Neural progenitor cell (in vitro differentiated cells): Measurements from ENCODE around the gene ARMC9. TPM values are rescaled to one million over a fixed set of nuclear protein-coding genes. Genes with fewer than 3 reads are reported as not detected.

Source experiments
- DNase-seq: peaks from one replicate; pipeline ENCODE4 v3.0.0-alpha.2; 2016; ENCODE audit warnings: low spot score
- H2AFZ ChIP-seq: fragments of 200-600 bp; sonication (generic); replicated peaks from 2 replicates; pipeline ENCODE4 v1.6.1; 2016; ENCODE audit warnings: antibody characterized with exemption
- H3F3A ChIP-seq: fragments of 200-600 bp; sonication (generic); 2 replicates; pipeline ENCODE4 v1.6.1; 2016; ENCODE audit warnings: antibody characterized with exemption, low read depth
- H3K27ac ChIP-seq: fragments of 200-600 bp; sonication (generic); 2 replicates; pipeline ENCODE4 v1.5.1; 2016; ENCODE audit warnings: mild to moderate bottlenecking
- H3K27me3 ChIP-seq: fragments of 200-600 bp; sonication (generic); 2 replicates; pipeline ENCODE4 v1.6.1; 2016; ENCODE audit warnings: mild to moderate bottlenecking, moderate library complexity
- H3K36me3 ChIP-seq: fragments of 200-600 bp; sonication (generic); 2 replicates; pipeline ENCODE4 v1.5.1; 2016
- H3K4me1 ChIP-seq: fragments of 200-600 bp; sonication (generic); 2 replicates; pipeline ENCODE4 v1.6.1; 2016; ENCODE audit warnings: mixed run types
- H3K4me2 ChIP-seq: fragments of 200-600 bp; sonication (generic); 2 replicates; pipeline ENCODE4 v1.6.1; 2016
- H3K4me3 ChIP-seq: fragments of 200-600 bp; sonication (generic); 2 replicates; pipeline ENCODE4 v1.5.1; 2016
- H3K79me2 ChIP-seq: fragments of 200-600 bp; sonication (generic); 2 replicates; pipeline ENCODE4 v1.6.1; 2016; ENCODE audit warnings: low read depth
- H3K9ac ChIP-seq: fragments of 200-600 bp; sonication (generic); 2 replicates; pipeline ENCODE4 v1.6.1; 2016
- H3K9me3 ChIP-seq: fragments of 200-600 bp; sonication (generic); 2 replicates; pipeline ENCODE4 v1.5.1; 2016; ENCODE audit warnings: low read depth
- H4K20me1 ChIP-seq: fragments of 200-600 bp; sonication (generic); 2 replicates; pipeline ENCODE4 v1.6.1; 2016; ENCODE audit warnings: low read depth
- H3K27ac Mint-ChIP-seq: 3 replicates; pipeline ENCODE4 v1.8.0; 2021; ENCODE audit warnings: mixed read lengths
- H3K27me3 Mint-ChIP-seq: 2 replicates; pipeline ENCODE4 v1.8.0; 2022; ENCODE audit warnings: low read depth, mild to moderate bottlenecking, inconsistent platforms, moderate library complexity, mixed read lengths; ENCODE audit not compliant: insufficient read depth
- H3K36me3 Mint-ChIP-seq: 3 replicates; pipeline ENCODE4 v1.8.0; 2021; ENCODE audit warnings: mixed read lengths
- H3K4me1 Mint-ChIP-seq: 3 replicates; pipeline ENCODE4 v1.8.0; 2021; ENCODE audit warnings: mixed read lengths
- H3K4me3 Mint-ChIP-seq: 3 replicates; pipeline ENCODE4 v1.8.0; 2021; ENCODE audit warnings: mild to moderate bottlenecking, moderate library complexity, mixed read lengths
- H3K9me3 Mint-ChIP-seq: 3 replicates; pipeline ENCODE4 v1.8.0; 2020; ENCODE audit warnings: mixed read lengths
- CTCF ChIP-seq: fragments of 200-600 bp; sonication (generic); IDR thresholded peaks from 2 replicates; pipeline ENCODE4 v1.5.1; 2017; ENCODE audit warnings: antibody characterized with exemption, mild to moderate bottlenecking
- EZH2 ChIP-seq: fragments of 200-600 bp; sonication (generic); IDR thresholded peaks from 2 replicates; pipeline ENCODE4 v1.6.1; 2017; ENCODE audit warnings: antibody characterized with exemption, mild to moderate bottlenecking, moderate library complexity
- EZH2phosphoT487 ChIP-seq: fragments of 200-600 bp; sonication (generic); IDR thresholded peaks from 2 replicates; pipeline ENCODE4 v1.6.1; 2017; ENCODE audit warnings: antibody characterized with exemption
- total RNA-seq: library from RNA; depleted of rRNA; stranded (reverse); fragments of >200 nt; gene quantifications from 2 replicates; pipeline ENCODE4 v1.2.3, GENCODE V29; 2015; ENCODE audit warnings: low replicate concordance

The ARMC9 gene
- total RNA-seq, 1 donor from 2014 or later = 45.8 TPM

GRCh38 chr2:231163414-231164095 lies 34.9 kb upstream of the ARMC9 start:
- Histone ChIP-seq H3K9ac (no peak overlapping the region), H3K27me3 (no peaks in the 10 kb centered on the region), H3K4me2 (no peak overlapping the region), H3K27ac (no peak overlapping the region), H3K4me1 (no peaks in the 10 kb centered on the region), H3K9me3 (no peaks in the 10 kb centered on the region), H3F3A (no peaks in the 10 kb centered on the region), H3K4me3 (no peak overlapping the region), H3K36me3 (no peaks in the 10 kb centered on the region), H3K79me2 (no peaks in the 10 kb centered on the region), H4K20me1 (no peaks in the 10 kb centered on the region), H2AFZ (no peak overlapping the region)
- Mint-ChIP-seq H3K9me3 (no peaks in the 10 kb centered on the region), H3K4me1 (no peaks in the 10 kb centered on the region), H3K36me3 (peaks cover 13% of the 10 kb centered on the region), H3K4me3 (no peak overlapping the region), H3K27ac (no peak overlapping the region), H3K27me3 (no peaks in the 10 kb centered on the region)
- no peak for TF ChIP-seq EZH2
- no peak for DNase-seq

GRCh38 chr2:231167745-231168459 lies 30.5 kb upstream of the ARMC9 start:
- H3K4me1 Mint-ChIP-seq = no peaks in the 10 kb centered on the region

DNA sequence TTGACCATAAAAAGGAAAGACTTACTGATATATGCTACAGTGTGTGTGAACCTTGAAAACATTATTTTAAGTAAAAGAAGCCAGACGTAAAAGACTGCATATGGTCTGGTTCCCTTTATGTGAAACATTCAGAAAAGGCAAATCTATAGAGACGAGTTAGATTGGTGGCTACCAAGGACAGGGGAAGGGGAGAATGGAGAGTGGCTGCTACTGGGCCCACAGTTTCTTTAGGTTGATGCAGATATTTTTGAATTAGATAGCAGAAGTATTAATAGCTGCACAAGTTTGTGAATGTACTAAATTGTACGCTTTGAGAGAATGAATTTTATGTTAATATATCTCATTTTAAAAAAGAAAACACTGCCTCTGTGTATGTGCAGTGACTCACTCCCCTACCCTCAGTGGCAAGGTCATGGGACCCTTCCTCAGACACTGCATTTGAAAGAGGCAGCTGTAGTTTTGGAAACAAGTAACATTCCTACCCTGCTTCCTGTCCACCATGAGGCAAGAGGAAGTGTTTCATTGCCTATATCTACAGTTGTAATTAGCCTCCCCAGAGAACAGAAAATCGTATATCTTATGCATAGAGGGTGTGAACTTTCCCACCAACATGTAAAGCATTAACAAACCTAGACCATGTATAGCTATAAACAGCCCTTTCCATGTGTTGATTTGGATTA lies 29.8 kb upstream of the ARMC9 start:
- Histone ChIP-seq H3K79me2 (no peaks in the 10 kb centered on the region), H3K4me2 (no peak overlapping the region), H4K20me1 (no peaks in the 10 kb centered on the region), H3K9me3 (no peaks in the 10 kb centered on the region), H3K36me3 (no peaks in the 10 kb centered on the region), H3K4me3 (no peak overlapping the region), H2AFZ (no peak overlapping the region), H3K27ac (no peak overlapping the region), H3K27me3 (no peaks in the 10 kb centered on the region), H3F3A (no peaks in the 10 kb centered on the region), H3K9ac (no peak overlapping the region), H3K4me1 (peaks cover 1% of the 10 kb centered on the region)
- Mint-ChIP-seq H3K4me3 (no peak overlapping the region), H3K9me3 (no peaks in the 10 kb centered on the region), H3K36me3 (peaks cover 20% of the 10 kb centered on the region), H3K27ac (no peak overlapping the region), H3K27me3 (no peaks in the 10 kb centered on the region), H3K4me1 (no peaks in the 10 kb centered on the region)
- no peak for DNase-seq
- TF ChIP-seq CTCF (no peak), EZH2phosphoT487 (no peak), EZH2 (no peak)

More at GRCh38 chr2:231167745-231168459, 30.5 kb upstream of the ARMC9 start:
- Histone ChIP-seq H3K9me3 (no peaks in the 10 kb centered on the region), H3K27ac (no peak overlapping the region), H2AFZ (no peak overlapping the region), H3K27me3 (no peaks in the 10 kb centered on the region), H3K9ac (no peak overlapping the region), H3K4me3 (no peak overlapping the region), H3K4me1 (no peaks in the 10 kb centered on the region), H3K36me3 (no peaks in the 10 kb centered on the region), H3K79me2 (no peaks in the 10 kb centered on the region), H3F3A (no peaks in the 10 kb centered on the region), H3K4me2 (no peak overlapping the region), H4K20me1 (no peaks in the 10 kb centered on the region)
- peaks cover 20% of the 10 kb centered on the region for H3K36me3 Mint-ChIP-seq
- TF ChIP-seq EZH2 (no peak), CTCF (no peak), EZH2phosphoT487 (no peak)
- no peaks in the 10 kb centered on the region for H3K27me3 Mint-ChIP-seq
- no peaks in the 10 kb centered on the region for H3K9me3 Mint-ChIP-seq
- H3K27ac Mint-ChIP-seq = no peak overlapping the region
- no peak overlapping the region for H3K4me3 Mint-ChIP-seq
- no peak for DNase-seq
